Subcutaneous adipose tissue (tissue), 4 donors: ENCODE results near the gene GTPBP4. TPM values are rescaled to one million over a fixed set of nuclear protein-coding genes. Genes with fewer than 3 reads are reported as not detected.

Experiments
- CTCF ChIP-seq: fragments of 450-650 bp; IDR thresholded peaks from one replicate; pipeline ENCODE4 v1.5.1; 2016; ENCODE audit warnings: low read depth, mild to moderate bottlenecking, control low read depth, antibody characterized with exemption, moderate library complexity
- total RNA-seq, 4 donors: library from RNA; depleted of rRNA; stranded (reverse); fragments of >200 nt; gene quantifications; one replicate each; pipeline ENCODE4 v1.1.0, GENCODE V29; 2016

GTPBP4 gene
- total RNA-seq, 4 donors from 2014 or later, result 26.3 to 31.9 (median 29.6) TPM

DNA sequence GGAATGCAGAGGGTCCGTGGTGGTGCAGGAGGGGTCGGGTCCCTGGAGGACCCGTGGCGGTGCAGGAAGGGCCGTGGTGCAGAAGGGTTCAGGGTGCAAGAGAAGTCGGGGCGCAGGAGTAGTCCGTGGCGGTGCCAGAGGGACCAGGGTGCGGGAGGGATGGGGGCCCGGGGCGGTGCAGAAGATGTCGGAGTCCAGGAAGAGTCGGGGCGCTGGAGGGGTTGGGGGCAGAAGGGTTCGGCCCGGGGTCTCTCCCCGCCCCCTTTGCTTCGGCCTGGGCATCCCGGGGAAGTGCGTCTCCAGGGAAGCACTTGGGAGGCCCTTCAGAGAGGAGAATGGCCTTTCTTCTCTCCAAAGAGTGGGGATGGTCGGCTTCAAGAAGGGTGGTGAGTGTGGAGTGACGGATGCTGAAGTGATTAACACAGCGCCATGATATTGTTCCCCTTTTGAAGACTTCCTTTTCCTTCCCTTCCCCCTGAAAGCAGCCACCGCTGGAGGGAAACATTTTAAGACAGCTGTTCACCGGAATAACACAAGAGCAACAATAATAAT, 68.9 kb downstream of the GTPBP4 start:
- TF ChIP-seq CTCF, result no peak

- no peak for TF ChIP-seq CTCF
These were observed 69.8 kb downstream of the GTPBP4 start for GRCh38 chr10:1058017-1058416.

DNA sequence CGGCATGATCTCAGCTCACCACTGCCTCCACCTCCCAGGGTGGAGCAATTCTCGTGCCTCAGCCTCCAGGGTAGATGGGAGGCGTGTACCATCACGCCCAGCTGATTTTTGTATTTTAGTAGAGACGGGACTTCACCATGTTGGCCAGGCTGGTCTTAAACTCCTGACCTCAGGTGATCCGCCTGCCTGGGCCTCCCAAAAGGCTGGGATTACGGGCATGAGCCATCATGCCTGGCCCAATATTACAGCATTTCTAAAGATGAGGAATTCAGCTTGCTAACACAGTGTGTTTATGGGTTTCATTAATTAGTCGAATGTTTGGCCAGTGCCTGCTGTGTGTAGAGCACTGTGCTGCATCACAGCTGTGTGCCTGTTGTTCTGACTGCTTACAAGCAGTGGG, 71.7 kb downstream of the GTPBP4 start:
- TF ChIP-seq CTCF, result no peak

- no peak for TF ChIP-seq CTCF
These were observed 73.9 kb downstream of the GTPBP4 start for GRCh38 chr10:1061930-1062774.

DNA sequence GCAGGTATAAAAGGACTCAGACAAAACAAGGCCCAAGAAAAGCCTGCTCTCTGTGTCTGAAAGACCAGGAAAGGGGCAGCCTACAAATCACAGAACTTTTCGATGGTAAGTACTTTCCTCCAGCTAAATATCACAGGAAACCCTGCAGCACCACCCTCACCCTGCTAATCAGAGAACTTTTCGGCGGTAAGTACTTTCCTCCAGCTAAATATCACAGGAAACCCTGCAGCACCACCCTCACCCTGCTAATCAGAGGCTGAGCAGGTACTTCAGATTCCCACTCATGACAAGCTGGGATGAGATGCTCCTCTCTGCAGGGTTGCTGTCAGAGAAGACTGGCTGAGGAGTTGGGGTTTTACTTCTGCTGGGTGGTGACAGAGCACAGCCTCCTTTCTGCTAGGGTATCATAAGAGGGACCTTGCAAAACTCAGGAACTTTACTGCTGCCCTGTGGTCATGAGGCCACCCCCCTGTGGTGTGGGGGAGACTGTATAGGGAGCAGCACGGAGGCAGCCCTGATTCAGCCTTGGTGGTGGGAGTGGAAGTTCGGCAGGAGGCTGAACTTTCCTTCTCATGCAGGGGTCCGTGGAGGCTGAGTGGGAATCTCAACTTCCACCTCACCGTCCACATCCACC, 75.1 kb downstream of the GTPBP4 start:
- no peak for TF ChIP-seq CTCF

- TF ChIP-seq CTCF, result no peak
These were observed 76.7 kb downstream of the GTPBP4 start for GRCh38 chr10:1064964-1065247.

- no peak for TF ChIP-seq CTCF
These were observed 80.4 kb downstream of the GTPBP4 start for GRCh38 chr10:1068380-1069361.
